Activated CD8-positive, alpha-beta T cell treated with anti-CD3 and anti-CD28 coated beads for 36 hours (primary cell): Measurements from ENCODE around the gene LCE1B. TPM values are rescaled to one million over a fixed set of nuclear protein-coding genes. Genes with fewer than 3 reads are reported as not detected.

ENCODE experiments used
- ATAC-seq: fragments of 200-7000 bp; cut with Tn5 transposase; one replicate; pipeline ENCODE4 v1.10.0; 2021; ENCODE audit warnings: mild to moderate bottlenecking, moderate library complexity
- CTCF ChIA-PET: fragments of 350-600 bp; sonication (Branson Sonifier 250); formaldehyde crosslinking; loops from one replicate; lab custom pipeline; 2021; ENCODE audit warnings: antibody characterized with exemption; lab: Charles Lee
- POLR2A ChIA-PET: fragments of 350-600 bp; sonication (Branson Sonifier 250); formaldehyde crosslinking; loops from one replicate; lab custom pipeline; 2021; ENCODE audit warnings: antibody characterized with exemption; lab: Charles Lee
- DNase-seq: peaks from one replicate; pipeline ENCODE4 v3.0.0-alpha.2; 2020
- H3K27ac Mint-ChIP-seq: one replicate; pipeline ENCODE4 v1.8.0; 2021; ENCODE audit warnings: mild to moderate bottlenecking, mixed read lengths
- H3K27me3 Mint-ChIP-seq: one replicate; pipeline ENCODE4 v1.8.0; 2021; ENCODE audit warnings: mixed read lengths
- H3K36me3 Mint-ChIP-seq: one replicate; pipeline ENCODE4 v1.8.0; 2021; ENCODE audit warnings: low read depth, mixed read lengths
- H3K4me1 Mint-ChIP-seq: one replicate; pipeline ENCODE4 v1.8.0; 2021; ENCODE audit warnings: low read depth, mixed read lengths
- H3K4me3 Mint-ChIP-seq: one replicate; pipeline ENCODE4 v1.8.0; 2021; ENCODE audit warnings: mild to moderate bottlenecking, moderate library complexity, mixed read lengths
- H3K9me3 Mint-ChIP-seq: one replicate; pipeline ENCODE4 v1.8.0; 2021; ENCODE audit warnings: mixed read lengths
- intact Hi-C: fragments of 100-400 bp; cut with micrococcal nuclease; formaldehyde crosslinking; loops from one replicate; pipeline ENCODE4 v1.10.0; 2022
- total RNA-seq, 2 experiments: library from RNA; stranded (reverse); gene quantifications; one replicate each; pipeline ENCODE4 v1.2.3, GENCODE V29; 2021
- TF ChIP-seq, protein P1 (sequence below): fragments of 200-600 bp; IDR thresholded peaks from one replicate; pipeline ENCODE4 v1.8.0; 2022; ENCODE audit warnings: antibody characterized with exemption, mild to moderate bottlenecking

The LCE1B gene
- total RNA-seq, 2 experiments from 2014 or later: not detected

DNA sequence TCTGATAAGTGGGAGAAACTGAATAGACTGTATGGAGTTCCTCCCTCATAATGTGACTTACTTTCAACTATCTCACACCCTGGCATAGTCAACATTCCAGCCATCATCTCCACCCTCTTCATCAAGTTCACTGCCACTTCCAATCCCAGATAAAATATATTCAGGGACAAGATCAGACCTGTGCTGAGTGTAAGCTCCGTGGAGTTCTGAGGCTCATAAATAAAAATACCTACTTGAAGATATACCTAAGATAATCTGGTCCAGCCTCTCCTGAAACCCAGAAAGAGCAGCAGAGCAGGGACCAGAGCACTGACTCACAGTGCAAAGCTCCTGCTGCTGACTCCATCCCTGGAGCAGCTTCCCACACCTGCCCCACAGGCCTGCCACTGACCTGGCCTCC lies 46.3 kb downstream of the LCE1B start:
- Mint-ChIP-seq H3K27me3 (peaks cover 6% of the 10 kb centered on the region), H3K36me3 (no peaks in the 10 kb centered on the region), H3K4me3 (no peak overlapping the region), H3K4me1 (no peaks in the 10 kb centered on the region), H3K27ac (no peak overlapping the region), H3K9me3 (no peaks in the 10 kb centered on the region)
- ATAC-seq: no peak
- DNase-seq: no peak
- TF ChIP-seq, protein P1, sequence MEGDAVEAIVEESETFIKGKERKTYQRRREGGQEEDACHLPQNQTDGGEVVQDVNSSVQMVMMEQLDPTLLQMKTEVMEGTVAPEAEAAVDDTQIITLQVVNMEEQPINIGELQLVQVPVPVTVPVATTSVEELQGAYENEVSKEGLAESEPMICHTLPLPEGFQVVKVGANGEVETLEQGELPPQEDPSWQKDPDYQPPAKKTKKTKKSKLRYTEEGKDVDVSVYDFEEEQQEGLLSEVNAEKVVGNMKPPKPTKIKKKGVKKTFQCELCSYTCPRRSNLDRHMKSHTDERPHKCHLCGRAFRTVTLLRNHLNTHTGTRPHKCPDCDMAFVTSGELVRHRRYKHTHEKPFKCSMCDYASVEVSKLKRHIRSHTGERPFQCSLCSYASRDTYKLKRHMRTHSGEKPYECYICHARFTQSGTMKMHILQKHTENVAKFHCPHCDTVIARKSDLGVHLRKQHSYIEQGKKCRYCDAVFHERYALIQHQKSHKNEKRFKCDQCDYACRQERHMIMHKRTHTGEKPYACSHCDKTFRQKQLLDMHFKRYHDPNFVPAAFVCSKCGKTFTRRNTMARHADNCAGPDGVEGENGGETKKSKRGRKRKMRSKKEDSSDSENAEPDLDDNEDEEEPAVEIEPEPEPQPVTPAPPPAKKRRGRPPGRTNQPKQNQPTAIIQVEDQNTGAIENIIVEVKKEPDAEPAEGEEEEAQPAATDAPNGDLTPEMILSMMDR: no peak
- ChIA-PET POLR2A (no interaction called here), CTCF (no interaction called here)
- intact Hi-C loops: no loop called here

DNA sequence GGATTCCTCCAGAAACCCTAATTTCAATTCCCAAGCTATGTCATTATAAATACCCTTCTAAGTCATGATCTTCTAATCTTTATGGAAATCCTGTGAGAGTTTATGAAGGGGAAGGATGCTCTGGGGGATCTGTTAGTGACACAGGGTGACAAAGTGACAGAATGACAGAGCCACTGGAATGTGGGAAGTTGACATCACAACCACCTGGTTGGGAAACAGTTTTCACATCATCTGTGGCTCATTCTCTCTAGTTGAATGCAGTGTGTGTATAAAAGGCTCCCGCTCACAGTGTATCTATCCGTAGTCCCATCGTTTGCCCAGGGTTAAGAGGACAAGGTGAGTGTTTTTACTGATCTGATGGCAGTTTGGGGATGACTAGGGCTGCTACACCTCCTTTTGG lies 47.9 kb downstream of the LCE1B start, which contains the start of gene LCE7A:
LCE7A (plus strand) TSS at position 301 of the 400 bp plus-strand sequence. CDS start 702 bp downstream, outside the sequence.
- Mint-ChIP-seq H3K27ac (no peak within 1 kb of the TSS), H3K4me1 (no peaks in the 10 kb centered on the region), H3K4me3 (no peak within 1 kb of the TSS), H3K27me3 (peaks cover 6% of the 10 kb centered on the region), H3K9me3 (no peaks in the 10 kb centered on the region), H3K36me3 (no peaks in the 10 kb centered on the region)
- TF ChIP-seq, protein P1: no peak
- DNase-seq: no peak
- no peak for ATAC-seq
- ChIA-PET CTCF (no interaction called here), POLR2A (interaction anchor here (0.6 kb wide), 1 partner anchor 137 kb away, joined by 3 read pairs; no protein-coding TSS in a partner anchor)
- intact Hi-C loops: no loop called here

DNA sequence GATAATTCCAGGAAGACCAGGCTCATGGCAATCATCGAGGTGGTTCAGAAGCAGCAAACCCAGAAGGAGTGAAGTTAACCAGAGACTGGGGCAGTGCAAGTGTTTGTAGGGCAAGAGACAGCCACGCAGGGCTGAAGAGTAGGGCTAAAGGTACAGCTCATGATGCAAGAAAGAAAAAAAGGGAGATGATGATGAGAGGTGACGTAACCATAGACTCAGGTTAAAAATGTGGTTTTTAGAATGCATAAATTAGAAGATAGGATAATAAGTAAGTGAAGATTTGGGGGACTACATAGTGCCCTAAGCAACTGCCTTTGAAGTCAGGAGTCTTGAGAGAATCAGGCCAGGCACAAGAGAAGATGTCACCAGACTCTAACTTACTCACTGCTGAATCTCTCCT lies 48.4 kb downstream of the LCE1B start:
- H3K9me3 Mint-ChIP-seq: no peaks in the 10 kb centered on the region
- H3K27me3 Mint-ChIP-seq: peaks cover 6% of the 10 kb centered on the region
- H3K4me1 Mint-ChIP-seq: no peaks in the 10 kb centered on the region
- no peak overlapping the region for H3K27ac Mint-ChIP-seq
- no peak for ATAC-seq
- no peaks in the 10 kb centered on the region for H3K36me3 Mint-ChIP-seq
- no peak overlapping the region for H3K4me3 Mint-ChIP-seq
- TF ChIP-seq, protein P1: no peak
- POLR2A ChIA-PET: interaction anchor here (0.6 kb wide), 1 partner anchor 137 kb away, joined by 3 read pairs; no protein-coding TSS in a partner anchor
- DNase-seq: no peak
- CTCF ChIA-PET: interaction anchor here (0.8 kb wide), 2 partner anchors 10 to 206 kb away, joined by 4 to 6 read pairs; no protein-coding TSS in a partner anchor
- intact Hi-C loops: no loop called here

DNA sequence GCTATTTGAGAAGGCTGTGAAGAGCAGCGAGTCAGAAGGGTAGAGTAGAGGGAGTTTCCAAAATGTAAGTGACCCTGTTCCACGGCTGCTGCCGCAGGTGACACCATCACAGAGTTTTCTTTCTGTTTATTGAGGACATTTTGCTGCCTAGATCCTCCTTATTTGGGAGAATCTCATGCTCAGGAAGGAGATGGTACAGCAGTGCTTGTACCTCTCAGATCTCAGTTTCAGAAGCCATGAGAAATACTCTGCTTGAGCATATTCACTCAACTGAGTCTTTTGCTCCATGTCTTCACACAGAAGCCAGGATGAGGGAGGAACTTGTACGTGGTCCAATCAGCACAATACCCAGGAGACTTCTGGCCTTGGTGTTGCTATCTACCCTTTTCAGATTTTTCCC lies 49.6 kb downstream of the LCE1B start:
- ChIA-PET CTCF (no interaction called here), POLR2A (no interaction called here)
- intact Hi-C loops: no loop called here
- H3K9me3 Mint-ChIP-seq: no peaks in the 10 kb centered on the region
- no peaks in the 10 kb centered on the region for H3K4me1 Mint-ChIP-seq
- H3K36me3 Mint-ChIP-seq: no peaks in the 10 kb centered on the region
- no peak for ATAC-seq
- no peak for DNase-seq
- H3K27ac Mint-ChIP-seq: no peak overlapping the region
- no peak overlapping the region for H3K4me3 Mint-ChIP-seq
- TF ChIP-seq, protein P1: no peak
- peaks cover 4% of the 10 kb centered on the region for H3K27me3 Mint-ChIP-seq

Other genes starting within 250 kb of the LCE1B start
- gene LCE3E, start 245.2 kb upstream of the LCE1B start, total RNA-seq: not detected
- not detected for gene LCE3D, start 231.5 kb upstream of the LCE1B start, total RNA-seq
- not detected for gene LCE3C, start 211.7 kb upstream of the LCE1B start, total RNA-seq
- gene LCE3B, start 198.2 kb upstream of the LCE1B start, total RNA-seq: not detected
- not detected for gene LCE3A, start 188.9 kb upstream of the LCE1B start, total RNA-seq
- not detected for gene LCE2D, start 148.6 kb upstream of the LCE1B start, total RNA-seq
- not detected for gene LCE2C, start 136.7 kb upstream of the LCE1B start, total RNA-seq
- not detected for gene LCE2B, start 125.8 kb upstream of the LCE1B start, total RNA-seq
- not detected for gene LCE2A, start 113.6 kb upstream of the LCE1B start, total RNA-seq
- not detected for gene LCE4A, start 103.8 kb upstream of the LCE1B start, total RNA-seq
- gene KPRP, start 53.9 kb upstream of the LCE1B start, total RNA-seq: not detected
- gene LCE1F, start 36.8 kb upstream of the LCE1B start, total RNA-seq: not detected
- gene LCE1E, start 25.7 kb upstream of the LCE1B start, total RNA-seq: not detected
- not detected for gene LCE1D, start 15.2 kb upstream of the LCE1B start, total RNA-seq
- gene LCE1C, start 5.3 kb upstream of the LCE1B start, total RNA-seq: not detected
- gene LCE1A, start 15.5 kb downstream of the LCE1B start, total RNA-seq: not detected
- gene LCE6A, start 30.9 kb downstream of the LCE1B start, total RNA-seq: not detected
- not detected for gene LCE7A, start 48.0 kb downstream of the LCE1B start, total RNA-seq
- gene SMCP, start 66.4 kb downstream of the LCE1B start, total RNA-seq: not detected
- gene IVL, start 96.6 kb downstream of the LCE1B start, total RNA-seq: not detected
- gene SPRR5, start 135.2 kb downstream of the LCE1B start, total RNA-seq: not detected
- gene SPRR4, start 158.7 kb downstream of the LCE1B start, total RNA-seq: not detected
- gene SPRR1A, start 172.1 kb downstream of the LCE1B start, total RNA-seq: not detected
- gene SPRR3, start 189.8 kb downstream of the LCE1B start, total RNA-seq: not detected
- not detected for gene SPRR1B, start 219.2 kb downstream of the LCE1B start, total RNA-seq
- not detected for gene SPRR2D, start 229.1 kb downstream of the LCE1B start, total RNA-seq
- gene SPRR2A, start 245.5 kb downstream of the LCE1B start, total RNA-seq: not detected